ENCODE measurements around the gene SEPTIN5. TPM values are rescaled to one million over a fixed set of nuclear protein-coding genes. Genes with fewer than 3 reads are reported as not detected.

SEPTIN5 gene
- total and polyA plus RNA-seq, 7 donors = 3.7 to 10.9 (median 7.0) TPM

DNA sequence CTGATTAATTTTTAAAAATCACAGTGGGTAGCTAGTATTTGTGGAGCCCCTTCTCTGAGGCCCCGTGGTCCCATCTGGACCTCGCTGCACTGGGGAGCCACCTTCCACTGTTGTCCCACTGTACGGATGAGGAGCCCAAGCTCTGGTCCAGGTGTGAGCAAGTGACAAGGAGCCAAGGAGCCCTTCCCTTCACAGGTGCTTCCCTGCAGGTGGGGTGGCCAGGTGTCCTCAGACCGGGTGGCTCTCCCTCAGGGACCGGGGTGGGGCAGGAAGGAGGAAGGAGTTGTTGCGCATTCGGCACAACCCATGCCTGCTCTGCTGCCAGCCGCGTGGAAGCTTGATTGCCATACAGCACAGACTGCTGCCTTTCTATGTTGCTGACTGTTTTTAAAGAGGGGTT lies 10.4 kb upstream of the SEPTIN5 start:
- WGBS, 3 donors = 56 to 67% (median 64%) methylated on average over 9 of the region's 9 CpGs
- DNase-seq (peak in 1 of 2 donors; percentile 34), ATAC-seq (no peak)
- intact Hi-C loops (cut with DNase I) = no loop called here
- H3K4me3 ChIP-seq = no peak overlapping the region
- H3K27ac ChIP-seq = no peak overlapping the region
- peaks cover 9% of the 10 kb centered on the region for H3K4me1 ChIP-seq
- no peaks in the 10 kb centered on the region for H3K36me3 ChIP-seq (ENCODE audit: insufficient read depth in 1 of 2, low read depth in 1 of 2)
- TF ChIP-seq, protein P1, sequence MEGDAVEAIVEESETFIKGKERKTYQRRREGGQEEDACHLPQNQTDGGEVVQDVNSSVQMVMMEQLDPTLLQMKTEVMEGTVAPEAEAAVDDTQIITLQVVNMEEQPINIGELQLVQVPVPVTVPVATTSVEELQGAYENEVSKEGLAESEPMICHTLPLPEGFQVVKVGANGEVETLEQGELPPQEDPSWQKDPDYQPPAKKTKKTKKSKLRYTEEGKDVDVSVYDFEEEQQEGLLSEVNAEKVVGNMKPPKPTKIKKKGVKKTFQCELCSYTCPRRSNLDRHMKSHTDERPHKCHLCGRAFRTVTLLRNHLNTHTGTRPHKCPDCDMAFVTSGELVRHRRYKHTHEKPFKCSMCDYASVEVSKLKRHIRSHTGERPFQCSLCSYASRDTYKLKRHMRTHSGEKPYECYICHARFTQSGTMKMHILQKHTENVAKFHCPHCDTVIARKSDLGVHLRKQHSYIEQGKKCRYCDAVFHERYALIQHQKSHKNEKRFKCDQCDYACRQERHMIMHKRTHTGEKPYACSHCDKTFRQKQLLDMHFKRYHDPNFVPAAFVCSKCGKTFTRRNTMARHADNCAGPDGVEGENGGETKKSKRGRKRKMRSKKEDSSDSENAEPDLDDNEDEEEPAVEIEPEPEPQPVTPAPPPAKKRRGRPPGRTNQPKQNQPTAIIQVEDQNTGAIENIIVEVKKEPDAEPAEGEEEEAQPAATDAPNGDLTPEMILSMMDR (IDR thresholded peaks at IDR 0.05) = no peak
- H3K9me3 ChIP-seq = no peaks in the 10 kb centered on the region
- H3K27me3 ChIP-seq (ENCODE audit: insufficient read depth in 3 of 3, low read length in 2 of 3) = peaks cover 0 to 6% (median 0%) of the 10 kb centered on the region in 3 donors

GRCh38 chr22:19704355-19705015 lies 9.8 kb upstream of the SEPTIN5 start:
- Histone ChIP-seq H3K4me1 (peaks cover 15% of the 10 kb centered on the region), H3K27ac (no peak overlapping the region), H3K27me3 (ENCODE audit: insufficient read depth in 3 of 3, low read length in 2 of 3) (peaks cover 0 to 6% (median 0%) of the 10 kb centered on the region in 3 donors), H3K36me3 (ENCODE audit: insufficient read depth in 1 of 2, low read depth in 1 of 2) (no peaks in the 10 kb centered on the region), H3K4me3 (no peak overlapping the region), H3K9me3 (no peaks in the 10 kb centered on the region)
- WGBS, 3 donors = 64 to 68% (median 67%) methylated on average over 15 of the region's 15 CpGs
- DNase-seq (peak in 1 of 2 donors; percentile 35), ATAC-seq (no peak)
- intact Hi-C loops (cut with DNase I) = no loop called here
- TF ChIP-seq, protein P1 (IDR thresholded peaks at IDR 0.05) = no peak

DNA sequence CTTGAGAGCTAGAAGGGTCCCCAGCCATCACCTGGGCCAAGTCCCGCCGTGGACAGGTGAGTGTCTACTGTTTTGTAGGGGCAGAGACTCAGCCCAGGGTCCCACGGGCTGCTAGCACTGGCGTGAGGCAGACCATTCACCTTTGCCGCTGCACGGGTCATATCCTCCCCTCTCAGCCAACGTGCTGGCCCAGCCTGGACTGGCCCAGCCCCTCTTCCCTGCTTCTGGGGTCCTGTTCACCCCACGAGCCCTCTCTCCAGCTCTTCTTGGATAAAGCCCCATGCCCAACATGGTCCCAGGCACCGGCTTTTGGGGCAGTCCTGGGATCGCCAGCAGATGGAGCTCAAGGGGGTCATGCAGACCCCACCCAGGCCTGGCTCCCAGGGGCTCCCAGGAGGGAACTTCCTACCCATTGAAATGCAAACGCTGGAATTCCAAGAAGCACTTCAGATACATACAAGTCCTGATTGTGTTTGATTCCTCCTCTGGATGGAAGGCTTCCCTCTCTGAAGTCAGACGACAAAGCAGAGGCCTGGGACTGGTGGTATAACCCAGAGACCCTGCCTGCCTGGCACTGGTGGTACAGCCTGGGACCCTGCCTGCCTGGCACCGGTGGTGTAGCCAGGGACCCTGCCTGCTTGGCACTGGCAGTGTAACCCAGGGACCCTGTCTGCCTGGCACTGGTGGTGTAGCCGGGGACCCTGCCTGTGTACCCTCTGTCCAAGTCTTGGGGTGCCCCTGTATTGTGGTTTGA lies 8.9 kb upstream of the SEPTIN5 start:
- no peaks in the 10 kb centered on the region for H3K9me3 ChIP-seq
- DNase-seq (peak in 1 of 2 donors; percentile 48), ATAC-seq (no peak)
- H3K4me3 ChIP-seq = no peak overlapping the region
- no peaks in the 10 kb centered on the region for H3K36me3 ChIP-seq (ENCODE audit: insufficient read depth in 1 of 2, low read depth in 1 of 2)
- 71 to 79% (median 73%) methylated on average over 14 of the region's 14 CpGs for WGBS, 3 donors
- no peak overlapping the region for H3K27ac ChIP-seq
- peaks cover 0 to 6% (median 0%) of the 10 kb centered on the region in 3 donors for H3K27me3 ChIP-seq (ENCODE audit: insufficient read depth in 3 of 3, low read length in 2 of 3)
- peaks cover 20% of the 10 kb centered on the region for H3K4me1 ChIP-seq
- TF ChIP-seq, protein P1 (IDR thresholded peaks at IDR 0.05) = no peak
- intact Hi-C loops (cut with DNase I) = no loop called here

DNA sequence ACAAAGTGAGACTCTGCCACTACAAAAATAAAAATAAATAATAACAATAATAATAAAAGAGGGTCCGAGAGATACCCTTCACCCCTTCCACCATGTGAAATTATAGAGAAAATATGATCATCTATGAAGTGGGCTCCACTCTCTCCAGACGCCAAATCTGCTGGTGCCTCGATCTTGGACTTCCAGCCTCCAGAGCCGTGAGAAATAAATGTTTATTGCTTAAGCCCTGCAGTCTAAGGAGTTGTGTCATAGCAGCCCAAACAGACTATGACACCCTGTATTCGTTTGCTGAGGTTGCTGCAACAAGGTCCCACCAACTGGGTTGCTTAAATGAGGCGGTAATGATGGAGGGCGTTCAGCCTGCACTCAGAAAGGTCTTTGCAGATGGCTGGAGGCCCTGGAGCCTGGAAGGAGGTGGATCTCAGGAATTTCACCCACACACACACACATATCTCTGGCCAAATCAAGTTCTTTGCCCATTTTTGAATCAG lies 7.6 kb upstream of the SEPTIN5 start:
- TF ChIP-seq, protein P1 (IDR thresholded peaks at IDR 0.05) = no peak
- Histone ChIP-seq H3K4me3 (no peak overlapping the region), H3K27ac (no peak overlapping the region), H3K36me3 (ENCODE audit: insufficient read depth in 1 of 2, low read depth in 1 of 2) (no peaks in the 10 kb centered on the region), H3K9me3 (no peaks in the 10 kb centered on the region), H3K4me1 (peaks cover 20% of the 10 kb centered on the region), H3K27me3 (ENCODE audit: insufficient read depth in 3 of 3, low read length in 2 of 3) (peaks cover 0 to 6% (median 0%) of the 10 kb centered on the region in 3 donors)
- ATAC-seq (no peak), DNase-seq (no peak)
- 90 to 94% (median 93%) methylated on average over 7 of the region's 7 CpGs for WGBS, 3 donors
- intact Hi-C loops (cut with DNase I) = no loop called here
